Endothelial cell of umbilical vein (primary cell): Measurements from ENCODE around the gene TNIK. TPM values are rescaled to one million over a fixed set of nuclear protein-coding genes. Genes with fewer than 3 reads are reported as not detected.

ENCODE experiments used
- BruUV-seq: library from RNA; stranded (reverse); fragments of 400-500 nt; replicated peaks from 2 replicates; lab custom pipeline; 2021; lab: Mats Ljungman, UMichigan
- CTCF ChIA-PET: fragments of 300-600, 350-600 bp; sonication (Branson Sonifier 250); formaldehyde crosslinking; loops from one replicate; lab custom pipeline; 2021; ENCODE audit warnings: antibody characterized with exemption, inconsistent platforms; lab: Charles Lee
- POLR2A ChIA-PET: fragments of 300-600, 350-600 bp; sonication (Branson Sonifier 250); formaldehyde crosslinking; loops from one replicate; lab custom pipeline; 2021; ENCODE audit warnings: antibody characterized with exemption, inconsistent platforms; lab: Charles Lee
- DNase-seq: peaks from one replicate; pipeline ENCODE4 v3.0.0-alpha.2; 2011; ENCODE audit warnings: low read depth, low spot score
- FAIRE-seq: peaks from 2 replicates; lab custom pipeline; 2011; peaks lifted over from hg19 to GRCh38; lab: Jason Lieb, UNC
- H2AFZ ChIP-seq: 2 replicates; pipeline ENCODE4 v1.6.0; 2012; ENCODE audit warnings: low read depth, low read length, control low read depth, inconsistent platforms
- H3K27ac ChIP-seq: 2 replicates; pipeline ENCODE4 v1.5.1; 2011; ENCODE audit warnings: low read depth, mild to moderate bottlenecking, control low read depth, low read length, moderate library complexity; ENCODE audit not compliant: insufficient read depth
- H3K27me3 ChIP-seq, 2 experiments: 2 replicates each; pipeline versions ENCODE4 v1.6.0 to v1.6.1; 2011; ENCODE audit warnings: low read length in 2 of 2, mixed read lengths in 1 of 2; ENCODE audit not compliant: control insufficient read depth in 2 of 2, insufficient read depth in 2 of 2
- H3K36me3 ChIP-seq, 2 experiments: 2 replicates in 1 of 2; 3 replicates in 1 of 2; pipeline ENCODE4 v1.5.1; 2011; ENCODE audit warnings: low read length in 2 of 2, mild to moderate bottlenecking in 1 of 2, moderate library complexity in 1 of 2; ENCODE audit not compliant: control insufficient read depth in 2 of 2, insufficient read depth in 2 of 2; ENCODE audit errors: extremely low read depth in 1 of 2
- H3K4me1 ChIP-seq: 3 replicates; pipeline ENCODE4 v1.5.1; 2011; ENCODE audit warnings: mild to moderate bottlenecking, low read length; ENCODE audit not compliant: control insufficient read depth, insufficient read depth; ENCODE audit errors: extremely low read depth
- H3K4me2 ChIP-seq: 2 replicates; pipeline ENCODE4 v1.6.1; 2011; ENCODE audit warnings: low read length, control low read depth, mixed read lengths; ENCODE audit not compliant: insufficient read depth
- H3K4me3 ChIP-seq, 3 experiments: fragments of 200-600 bp in 1 of 3; sonication (generic), shearing (Covaris generic) in 1 of 3; replicated peaks in 1 of 3; 2 replicates each; pipeline ENCODE4 v1.5.1; 2011 to 2016; ENCODE audit warnings: control low read depth in 3 of 3, low read length in 3 of 3, mild to moderate bottlenecking in 2 of 3, inconsistent platforms in 1 of 3, low read depth in 1 of 3, moderate library complexity in 1 of 3; ENCODE audit not compliant: insufficient read depth in 1 of 3
- H3K79me2 ChIP-seq: 2 replicates; pipeline ENCODE4 v1.6.0; 2012; ENCODE audit warnings: low read length, inconsistent platforms; ENCODE audit not compliant: control insufficient read depth, insufficient read depth
- H3K9ac ChIP-seq: replicated peaks from 2 replicates; pipeline ENCODE3; 2011; ENCODE audit warnings: low read length, control low read depth; ENCODE audit not compliant: insufficient read depth; ENCODE audit errors: extremely low read depth
- H3K9me1 ChIP-seq: replicated peaks from 3 replicates; pipeline ENCODE4 v1.6.0; 2011; ENCODE audit warnings: mild to moderate bottlenecking, low read length; ENCODE audit not compliant: control insufficient read depth, insufficient read depth; ENCODE audit errors: extremely low read depth
- H3K9me3 ChIP-seq: replicated peaks from 2 replicates; pipeline ENCODE4 v1.5.1; 2012; ENCODE audit warnings: low read length, inconsistent platforms; ENCODE audit not compliant: control insufficient read depth, insufficient read depth
- H4K20me1 ChIP-seq: replicated peaks from 2 replicates; pipeline ENCODE3; 2011; ENCODE audit warnings: mild to moderate bottlenecking, low read length; ENCODE audit not compliant: control insufficient read depth, insufficient read depth; ENCODE audit errors: extremely low read depth
- EZH2 ChIP-seq: IDR thresholded peaks from 2 replicates; pipeline ENCODE4 v1.6.1; 2012; ENCODE audit warnings: borderline replicate concordance, low read depth, mild to moderate bottlenecking, moderate library complexity, low read length, inconsistent platforms; ENCODE audit not compliant: severe bottlenecking
- FOS ChIP-seq: IDR thresholded peaks from 2 replicates; pipeline ENCODE4 v1.6.1; 2011; ENCODE audit warnings: mild to moderate bottlenecking, low read length, moderate library complexity, borderline replicate concordance; ENCODE audit not compliant: insufficient read depth
- GATA2 ChIP-seq: IDR thresholded peaks from 2 replicates; pipeline ENCODE4 v1.7.0; 2011; ENCODE audit warnings: low read depth, mild to moderate bottlenecking, moderate library complexity, mixed read lengths, low read length; ENCODE audit not compliant: insufficient read length, insufficient read depth
- JUN ChIP-seq: IDR thresholded peaks from 2 replicates; pipeline ENCODE4 v1.6.1; 2011; ENCODE audit warnings: borderline replicate concordance, low read depth; ENCODE audit not compliant: insufficient read length, insufficient read depth
- MYC ChIP-seq: IDR thresholded peaks from one replicate; pipeline ENCODE4 v1.6.1; 2011; ENCODE audit warnings: mild to moderate bottlenecking, low read depth, low read length
- POLR2A ChIP-seq: IDR thresholded peaks from 2 replicates; pipeline ENCODE4 v1.6.1; 2012; ENCODE audit warnings: low read depth, mild to moderate bottlenecking, control low read depth, low read length
- POLR2AphosphoS5 ChIP-seq: IDR thresholded peaks from 2 replicates; pipeline ENCODE4 v1.6.1; 2012; ENCODE audit warnings: low read depth, mild to moderate bottlenecking, control low read depth, low read length, moderate library complexity; ENCODE audit not compliant: insufficient read depth
- dilution Hi-C: fragments of 300-500 bp; cut with MboI; formaldehyde crosslinking; loops from one replicate; pipeline ENCODE4 v1.15.0; 2019; ENCODE audit warnings: low sequenced_read_pairs; ENCODE audit not compliant: extremely low pct_ligation_motif_present
- intact Hi-C: fragments of 100-400 bp; cut with micrococcal nuclease; formaldehyde crosslinking; loops from one replicate; pipeline ENCODE4 v1.10.0; 2022
- polyA plus RNA-seq, 4 experiments: library from polyadenylated mRNA; depleted of rRNA in 3 of 4; stranded (reverse) in 3 of 4; unstranded in 1 of 4; fragments of >200 nt; gene quantifications; 2 replicates each; pipeline versions ENCODE4 v1.2.1 to v1.2.3, GENCODE V29; 2011 to 2012; ENCODE audit warnings: missing spikeins in 1 of 4
- total RNA-seq: library from RNA; stranded (reverse); gene quantifications from 2 replicates; pipeline ENCODE4 v1.2.3, GENCODE V29; 2021
- TF ChIP-seq, protein P1 (sequence below), 2 donors: IDR thresholded peaks; 1 replicate in 1 of 2; 2 replicates in 1 of 2; pipeline ENCODE4 v1.5.1; 2011; ENCODE audit warnings: low read length in 2 of 2, mild to moderate bottlenecking in 2 of 2, moderate library complexity in 2 of 2, control low read depth in 1 of 2, inconsistent platforms in 1 of 2, low read depth in 1 of 2; ENCODE audit not compliant: insufficient read depth in 1 of 2; ENCODE audit errors: extremely low read depth in 1 of 2
- TF ChIP-seq, protein P2 (sequence below): IDR thresholded peaks from 2 replicates; pipeline ENCODE4 v1.6.1; 2011; ENCODE audit not compliant: insufficient read depth, insufficient read length

The TNIK gene
- total and polyA plus RNA-seq, 2 donors (not counting 3 experiments of a cell fraction or from before 2014, with no cell fraction given): 10.9 to 39.7 TPM

DNA sequence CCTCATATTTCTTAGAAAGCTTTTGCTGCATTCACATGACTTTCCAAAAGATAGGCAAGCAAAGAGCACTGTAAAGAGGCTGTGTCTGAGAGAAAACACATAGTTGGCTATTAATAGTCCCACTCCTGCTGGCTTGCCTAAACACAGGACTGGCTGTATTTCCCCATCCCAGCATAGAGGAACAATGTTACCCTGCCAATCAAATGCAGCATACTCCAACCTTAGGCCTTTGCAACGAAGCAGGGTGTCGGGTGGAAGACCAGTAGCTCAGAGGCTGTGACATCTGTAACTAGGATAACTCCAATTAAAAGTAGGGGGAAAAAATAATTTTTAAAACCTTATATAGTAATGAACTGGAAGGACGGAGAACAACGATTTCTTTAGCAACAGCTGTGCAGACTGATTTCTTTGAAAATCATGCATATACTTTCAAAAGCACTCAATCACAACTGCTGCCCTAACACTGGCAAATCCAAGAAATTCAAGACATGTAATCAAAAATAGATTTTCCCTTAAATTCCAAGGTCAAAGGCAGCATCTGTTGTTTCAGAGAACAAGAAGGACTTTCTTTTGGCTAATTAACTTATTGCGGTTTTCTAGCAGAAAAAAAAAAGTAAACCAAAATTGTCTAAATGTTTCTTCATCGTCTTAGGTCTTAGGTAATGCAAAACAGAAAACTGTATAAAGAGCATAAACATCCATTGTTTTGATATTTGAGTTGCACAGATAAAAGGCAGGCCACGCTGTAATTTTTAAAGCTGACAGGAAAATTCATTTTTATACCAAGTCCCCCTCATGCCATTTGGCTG lies 139.3 kb downstream of the TNIK start:
- H3K4me3 ChIP-seq: no peak overlapping the region
- H3K9me3 ChIP-seq: no peaks in the 10 kb centered on the region
- H2AFZ ChIP-seq: no peak overlapping the region
- ChIA-PET CTCF (no interaction called here), POLR2A (no interaction called here)
- TF ChIP-seq POLR2A (no peak), JUN (no peak), EZH2 (no peak), MYC (no peak), FOS (no peak), POLR2AphosphoS5 (no peak), GATA2 (no peak)
- TF ChIP-seq, protein P1, sequence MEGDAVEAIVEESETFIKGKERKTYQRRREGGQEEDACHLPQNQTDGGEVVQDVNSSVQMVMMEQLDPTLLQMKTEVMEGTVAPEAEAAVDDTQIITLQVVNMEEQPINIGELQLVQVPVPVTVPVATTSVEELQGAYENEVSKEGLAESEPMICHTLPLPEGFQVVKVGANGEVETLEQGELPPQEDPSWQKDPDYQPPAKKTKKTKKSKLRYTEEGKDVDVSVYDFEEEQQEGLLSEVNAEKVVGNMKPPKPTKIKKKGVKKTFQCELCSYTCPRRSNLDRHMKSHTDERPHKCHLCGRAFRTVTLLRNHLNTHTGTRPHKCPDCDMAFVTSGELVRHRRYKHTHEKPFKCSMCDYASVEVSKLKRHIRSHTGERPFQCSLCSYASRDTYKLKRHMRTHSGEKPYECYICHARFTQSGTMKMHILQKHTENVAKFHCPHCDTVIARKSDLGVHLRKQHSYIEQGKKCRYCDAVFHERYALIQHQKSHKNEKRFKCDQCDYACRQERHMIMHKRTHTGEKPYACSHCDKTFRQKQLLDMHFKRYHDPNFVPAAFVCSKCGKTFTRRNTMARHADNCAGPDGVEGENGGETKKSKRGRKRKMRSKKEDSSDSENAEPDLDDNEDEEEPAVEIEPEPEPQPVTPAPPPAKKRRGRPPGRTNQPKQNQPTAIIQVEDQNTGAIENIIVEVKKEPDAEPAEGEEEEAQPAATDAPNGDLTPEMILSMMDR (IDR thresholded peaks at IDR 0.05; ENCODE audit: extremely low read depth in 1 of 2, insufficient read depth in 1 of 2, low read depth in 1 of 2, low read length in 2 of 2): no peak
- TF ChIP-seq, protein P2, sequence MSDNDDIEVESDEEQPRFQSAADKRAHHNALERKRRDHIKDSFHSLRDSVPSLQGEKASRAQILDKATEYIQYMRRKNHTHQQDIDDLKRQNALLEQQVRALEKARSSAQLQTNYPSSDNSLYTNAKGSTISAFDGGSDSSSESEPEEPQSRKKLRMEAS: no peak
- intact Hi-C loops (no loop called here), dilution Hi-C loops (no loop called here)
- H3K27me3 ChIP-seq: no peaks in the 10 kb centered on the region
- H3K27ac ChIP-seq: no peak overlapping the region
- H3K9me1 ChIP-seq: no peaks in the 10 kb centered on the region
- H4K20me1 ChIP-seq: no peaks in the 10 kb centered on the region
- BruUV-seq: no TSS peak
- peaks cover 3% of the 10 kb centered on the region for H3K79me2 ChIP-seq
- FAIRE-seq (no peak), DNase-seq (no peak)
- H3K36me3 ChIP-seq: no peaks in the 10 kb centered on the region
- H3K4me2 ChIP-seq: no peak overlapping the region
- H3K9ac ChIP-seq: no peak overlapping the region
- H3K4me1 ChIP-seq: peaks cover 5% of the 10 kb centered on the region
